OCI-LY3 (cell line): Measurements from ENCODE around the gene PDZRN3.

ENCODE experiments used
- EZH2phosphoT487 ChIP-seq: fragments of 200-600 bp; shearing (Covaris generic); IDR thresholded peaks from 2 replicates; pipeline ENCODE4 v1.6.1; 2018; ENCODE audit warnings: antibody characterized with exemption, mixed run types, low read depth
- TF ChIP-seq, protein P1 (sequence below): fragments of 200-600, 300-600 bp; sonication (generic); IDR thresholded peaks from 2 replicates; pipeline ENCODE4 v1.5.1; 2014; ENCODE audit warnings: antibody characterized with exemption, low read length, low read depth

DNA sequence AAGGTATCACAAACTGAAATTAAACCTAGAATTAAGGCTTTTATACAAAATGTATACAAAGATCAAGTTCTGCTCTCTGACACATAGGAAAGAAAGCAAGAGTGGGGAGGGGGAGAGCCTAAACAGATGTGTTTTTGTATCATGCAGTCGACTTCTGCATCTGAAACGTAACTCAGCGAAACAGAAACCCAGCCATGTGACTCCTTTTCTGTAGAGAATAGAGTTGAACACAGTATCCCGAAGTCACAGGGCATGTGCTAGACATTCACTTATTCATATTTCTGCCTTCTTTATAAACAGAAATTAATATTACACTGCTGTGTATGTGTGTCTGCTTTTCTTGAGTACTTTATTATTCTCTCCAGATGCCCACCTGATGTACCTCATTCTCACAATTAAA lies 121.0 kb downstream of the PDZRN3 start:
- TF ChIP-seq, protein P1, sequence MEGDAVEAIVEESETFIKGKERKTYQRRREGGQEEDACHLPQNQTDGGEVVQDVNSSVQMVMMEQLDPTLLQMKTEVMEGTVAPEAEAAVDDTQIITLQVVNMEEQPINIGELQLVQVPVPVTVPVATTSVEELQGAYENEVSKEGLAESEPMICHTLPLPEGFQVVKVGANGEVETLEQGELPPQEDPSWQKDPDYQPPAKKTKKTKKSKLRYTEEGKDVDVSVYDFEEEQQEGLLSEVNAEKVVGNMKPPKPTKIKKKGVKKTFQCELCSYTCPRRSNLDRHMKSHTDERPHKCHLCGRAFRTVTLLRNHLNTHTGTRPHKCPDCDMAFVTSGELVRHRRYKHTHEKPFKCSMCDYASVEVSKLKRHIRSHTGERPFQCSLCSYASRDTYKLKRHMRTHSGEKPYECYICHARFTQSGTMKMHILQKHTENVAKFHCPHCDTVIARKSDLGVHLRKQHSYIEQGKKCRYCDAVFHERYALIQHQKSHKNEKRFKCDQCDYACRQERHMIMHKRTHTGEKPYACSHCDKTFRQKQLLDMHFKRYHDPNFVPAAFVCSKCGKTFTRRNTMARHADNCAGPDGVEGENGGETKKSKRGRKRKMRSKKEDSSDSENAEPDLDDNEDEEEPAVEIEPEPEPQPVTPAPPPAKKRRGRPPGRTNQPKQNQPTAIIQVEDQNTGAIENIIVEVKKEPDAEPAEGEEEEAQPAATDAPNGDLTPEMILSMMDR, result no peak
- no peak for TF ChIP-seq EZH2phosphoT487
